Fibroblast of lung (primary cell): ENCODE measurements around the gene VPS54. TPM values are rescaled to one million over a fixed set of nuclear protein-coding genes. Genes with fewer than 3 reads are reported as not detected.

Experiments
- DNase-seq, 2 donors: peaks; one replicate each; pipeline versions ENCODE4 v3.0.0 to v3.0.0-alpha.2; 2010; ENCODE audit warnings: low read depth in 2 of 2
- H2AFZ ChIP-seq: 2 replicates; pipeline ENCODE4 v1.5.1; 2012; ENCODE audit warnings: low read length, control low read depth, inconsistent platforms
- H3K27ac ChIP-seq: 2 replicates; pipeline ENCODE4 v1.5.1; 2011; ENCODE audit warnings: low read length, control low read depth; ENCODE audit not compliant: insufficient read depth
- H3K27me3 ChIP-seq: 2 replicates; pipeline ENCODE4 v1.5.1; 2011; ENCODE audit warnings: mild to moderate bottlenecking, low read length; ENCODE audit not compliant: control insufficient read depth, insufficient read depth
- H3K36me3 ChIP-seq: 2 replicates; pipeline ENCODE4 v1.5.1; 2011; ENCODE audit warnings: low read length; ENCODE audit not compliant: control insufficient read depth, insufficient read depth
- H3K4me1 ChIP-seq: 2 replicates; pipeline ENCODE4 v1.5.1; 2011; ENCODE audit warnings: low read length; ENCODE audit not compliant: control insufficient read depth, insufficient read depth; ENCODE audit errors: extremely low read depth
- H3K4me2 ChIP-seq: 2 replicates; pipeline ENCODE4 v1.5.1; 2011; ENCODE audit warnings: low read length, control low read depth; ENCODE audit not compliant: insufficient read depth; ENCODE audit errors: extremely low read depth
- H3K4me3 ChIP-seq, 4 experiments: fragments of 200-600 bp in 1 of 4; sonication (generic) in 1 of 4; replicated peaks in 1 of 4; 2 replicates each; pipeline ENCODE4 v1.5.1; 2011 to 2016; ENCODE audit warnings: low read length in 4 of 4, low read depth in 3 of 4, mild to moderate bottlenecking in 3 of 4, control low read depth in 2 of 4, inconsistent platforms in 1 of 4, mixed read lengths in 1 of 4; ENCODE audit not compliant: insufficient read depth in 1 of 4; ENCODE audit errors: control extremely low read depth in 1 of 4
- H3K79me2 ChIP-seq: 2 replicates; pipeline ENCODE4 v1.5.1; 2012; ENCODE audit warnings: mild to moderate bottlenecking, low read length, inconsistent platforms; ENCODE audit not compliant: control insufficient read depth, insufficient read depth
- H3K9ac ChIP-seq: 2 replicates; pipeline ENCODE4 v1.5.1; 2011; ENCODE audit warnings: mild to moderate bottlenecking, low read length, control low read depth; ENCODE audit not compliant: insufficient read depth
- H3K9me3 ChIP-seq: 2 replicates; pipeline ENCODE4 v1.5.1; 2012; ENCODE audit warnings: low read depth, low read length; ENCODE audit not compliant: control insufficient read depth, insufficient read depth
- H4K20me1 ChIP-seq: 2 replicates; pipeline ENCODE4 v1.5.1; 2011; ENCODE audit warnings: low read length; ENCODE audit not compliant: control insufficient read depth, insufficient read depth; ENCODE audit errors: extremely low read depth
- EZH2 ChIP-seq: IDR thresholded peaks from 2 replicates; pipeline ENCODE4 v1.5.1; 2012; ENCODE audit warnings: low read length, control low read depth, mild to moderate bottlenecking; ENCODE audit errors: missing control alignments
- polyA plus RNA-seq, 2 donors: library from polyadenylated mRNA; depleted of rRNA in 1 of 2; stranded (reverse) in 1 of 2; unstranded in 1 of 2; fragments of >200 nt; gene quantifications; 2 replicates each; pipeline ENCODE4 v1.2.1, GENCODE V29; 2011 to 2012; ENCODE audit warnings: missing spikeins in 1 of 2
- total RNA-seq: library from RNA; depleted of rRNA; stranded (reverse); fragments of >200 nt; gene quantifications from 2 replicates; pipeline ENCODE4 v1.2.1, GENCODE V29; 2014
- TF ChIP-seq, protein P1 (sequence below), 2 donors: IDR thresholded peaks in 1 of 2; conservative IDR thresholded peaks in 1 of 2; 1 replicate in 1 of 2; 2 replicates in 1 of 2; pipeline ENCODE4 v1.5.1; 2011 to 2012; ENCODE audit warnings: low read length in 2 of 2, control low read depth in 1 of 2, inconsistent platforms in 1 of 2, low read depth in 1 of 2, mild to moderate bottlenecking in 1 of 2

The VPS54 gene
- total and polyA plus RNA-seq, 2 donors (not counting 1 experiment from before 2014, with no cell fraction given), result 18.4 to 29.7 TPM

DNA sequence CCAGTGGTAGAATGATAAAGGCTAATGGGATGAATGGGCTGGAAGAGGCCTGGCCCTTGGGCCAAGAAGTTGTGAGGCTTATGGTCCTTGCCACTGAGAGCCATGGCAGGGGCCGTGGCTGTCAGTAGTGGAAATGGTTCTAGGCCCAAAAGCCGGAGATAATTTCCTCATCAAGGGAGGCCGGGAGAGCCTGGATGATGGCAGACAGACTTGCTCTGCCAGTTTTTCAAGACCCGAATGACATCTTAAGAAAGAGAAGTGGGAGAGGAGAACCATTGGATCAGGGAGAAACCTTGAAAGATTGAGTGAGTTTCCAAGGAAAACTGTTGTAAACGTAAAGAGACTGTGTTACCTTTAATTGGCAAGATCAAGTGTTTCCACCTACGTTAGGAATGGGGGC is 46.3 kb upstream of the VPS54 start:
- Histone ChIP-seq H3K4me3 (no peak overlapping the region), H4K20me1 (no peaks in the 10 kb centered on the region), H3K36me3 (no peaks in the 10 kb centered on the region), H3K79me2 (no peaks in the 10 kb centered on the region), H3K27ac (no peak overlapping the region), H3K4me1 (peaks cover 10% of the 10 kb centered on the region), H3K4me2 (no peak overlapping the region), H3K9ac (no peak overlapping the region), H3K9me3 (no peaks in the 10 kb centered on the region), H2AFZ (no peak overlapping the region), H3K27me3 (no peaks in the 10 kb centered on the region)
- TF ChIP-seq, protein P1, sequence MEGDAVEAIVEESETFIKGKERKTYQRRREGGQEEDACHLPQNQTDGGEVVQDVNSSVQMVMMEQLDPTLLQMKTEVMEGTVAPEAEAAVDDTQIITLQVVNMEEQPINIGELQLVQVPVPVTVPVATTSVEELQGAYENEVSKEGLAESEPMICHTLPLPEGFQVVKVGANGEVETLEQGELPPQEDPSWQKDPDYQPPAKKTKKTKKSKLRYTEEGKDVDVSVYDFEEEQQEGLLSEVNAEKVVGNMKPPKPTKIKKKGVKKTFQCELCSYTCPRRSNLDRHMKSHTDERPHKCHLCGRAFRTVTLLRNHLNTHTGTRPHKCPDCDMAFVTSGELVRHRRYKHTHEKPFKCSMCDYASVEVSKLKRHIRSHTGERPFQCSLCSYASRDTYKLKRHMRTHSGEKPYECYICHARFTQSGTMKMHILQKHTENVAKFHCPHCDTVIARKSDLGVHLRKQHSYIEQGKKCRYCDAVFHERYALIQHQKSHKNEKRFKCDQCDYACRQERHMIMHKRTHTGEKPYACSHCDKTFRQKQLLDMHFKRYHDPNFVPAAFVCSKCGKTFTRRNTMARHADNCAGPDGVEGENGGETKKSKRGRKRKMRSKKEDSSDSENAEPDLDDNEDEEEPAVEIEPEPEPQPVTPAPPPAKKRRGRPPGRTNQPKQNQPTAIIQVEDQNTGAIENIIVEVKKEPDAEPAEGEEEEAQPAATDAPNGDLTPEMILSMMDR (conservative IDR thresholded peaks at IDR 0.05 in 1 of 2, IDR thresholded peaks at IDR 0.05 in 1 of 2; ENCODE audit: low read depth in 1 of 2, low read length in 2 of 2), result no peak
- no peak for TF ChIP-seq EZH2
- no peak for DNase-seq

DNA sequence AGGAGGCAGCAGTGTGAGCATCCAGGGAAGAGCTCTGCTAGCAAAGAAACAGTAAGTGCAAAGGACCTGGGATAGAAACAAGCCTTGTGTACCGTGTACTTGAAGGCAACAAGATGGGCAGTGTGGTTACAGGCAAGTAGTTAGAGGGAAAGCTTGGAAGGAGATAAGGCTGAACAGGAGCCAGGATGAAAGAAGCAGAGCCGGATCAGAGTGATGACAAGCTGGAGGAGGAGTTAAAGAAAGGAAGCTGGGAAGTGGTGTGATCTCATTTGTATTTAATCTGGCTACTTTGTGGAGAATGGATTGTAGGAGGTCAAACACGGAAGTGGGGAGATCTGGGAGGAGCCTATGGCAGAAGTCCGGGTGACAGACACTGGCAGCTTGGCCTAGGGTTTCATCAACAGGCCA is 44.7 kb upstream of the VPS54 start:
- DNase-seq, result peak; percentile 55 to 93
- H3K4me2 ChIP-seq, result peak overlapping the region; percentile 63
- no peaks in the 10 kb centered on the region for H3K79me2 ChIP-seq

DNA sequence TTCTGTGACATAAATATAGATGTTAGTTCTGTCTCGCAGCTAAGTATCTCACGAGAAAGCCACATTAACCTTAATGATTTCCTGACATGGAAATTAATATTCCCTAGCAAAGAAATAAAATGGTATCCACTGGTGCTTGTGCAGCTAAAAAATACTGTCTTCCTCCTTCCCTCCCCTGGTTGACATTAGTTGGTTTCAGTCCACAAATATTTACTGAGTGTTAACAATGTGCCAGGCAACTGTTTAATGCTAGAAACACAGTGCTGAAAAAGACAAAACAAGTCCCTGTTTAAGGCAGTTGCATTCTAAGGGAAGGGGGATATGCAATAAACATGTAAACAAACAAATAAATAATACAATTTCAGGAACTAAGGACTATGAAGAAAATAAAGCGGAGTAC is 44.2 kb upstream of the VPS54 start:
- no peaks in the 10 kb centered on the region for H3K9me3 ChIP-seq
- H3K4me3 ChIP-seq, result no peak overlapping the region
- peak overlapping the region; percentile 93 for H3K27ac ChIP-seq
- H2AFZ ChIP-seq, result no peak overlapping the region
- no peaks in the 10 kb centered on the region for H3K27me3 ChIP-seq
- no peaks in the 10 kb centered on the region for H3K36me3 ChIP-seq
- no peak overlapping the region for H3K9ac ChIP-seq
- no peaks in the 10 kb centered on the region for H3K79me2 ChIP-seq
- H3K4me1 ChIP-seq, result peaks cover 10% of the 10 kb centered on the region
- no peaks in the 10 kb centered on the region for H4K20me1 ChIP-seq
- no peak for DNase-seq
- no peak overlapping the region for H3K4me2 ChIP-seq
- TF ChIP-seq, protein P1 (conservative IDR thresholded peaks at IDR 0.05 in 1 of 2, IDR thresholded peaks at IDR 0.05 in 1 of 2; ENCODE audit: low read depth in 1 of 2, low read length in 2 of 2), result no peak
- TF ChIP-seq EZH2, result no peak

More for the DNA sequence above, 44.7 kb upstream of the VPS54 start:
- Histone ChIP-seq H4K20me1 (no peaks in the 10 kb centered on the region), H3K27ac (peak overlapping the region; percentile 93), H3K4me1 (peaks cover 10% of the 10 kb centered on the region), H2AFZ (peak overlapping the region; percentile 87), H3K27me3 (no peaks in the 10 kb centered on the region), H3K4me3 (no peak overlapping the region), H3K9ac (no peak overlapping the region), H3K36me3 (no peaks in the 10 kb centered on the region), H3K9me3 (no peaks in the 10 kb centered on the region)
- TF ChIP-seq, protein P1 (conservative IDR thresholded peaks at IDR 0.05 in 1 of 2, IDR thresholded peaks at IDR 0.05 in 1 of 2; ENCODE audit: low read depth in 1 of 2, low read length in 2 of 2), result no peak
- TF ChIP-seq EZH2, result no peak
